GM12891 (cell line): ENCODE data around the gene LCAT.

Source experiments
- POLR2A ChIP-seq: IDR thresholded peaks from 2 replicates; pipeline ENCODE4 v1.6.1; 2011; ENCODE audit warnings: low read depth, low read length, control low read depth
- POLR2AphosphoS5 ChIP-seq: IDR thresholded peaks from 2 replicates; pipeline ENCODE4 v1.6.1; 2011; ENCODE audit warnings: low read depth, low read length, control low read depth

DNA sequence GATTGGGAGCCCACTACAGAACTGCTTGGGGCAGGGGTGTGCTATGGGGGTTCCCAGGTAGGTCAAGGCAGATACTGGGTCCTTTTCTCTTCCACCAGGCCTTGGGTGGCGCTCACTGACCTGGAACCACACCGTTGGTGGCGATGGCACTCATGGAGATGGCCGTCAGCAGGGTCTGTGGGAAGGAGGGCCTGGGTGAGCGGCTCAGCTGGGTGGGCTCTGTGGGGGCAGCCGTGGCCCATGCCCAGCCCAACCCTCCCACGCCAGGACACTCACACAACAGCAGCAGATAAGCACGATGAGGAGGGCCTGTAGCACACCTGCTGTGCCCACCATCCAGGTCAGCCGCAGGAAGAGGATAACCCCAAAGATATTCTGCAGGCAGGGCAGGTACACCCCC lies 13.7 kb upstream of the LCAT start:
- TF ChIP-seq POLR2A = no peak
- no peak for TF ChIP-seq POLR2AphosphoS5
